Upper lobe of right lung (tissue), 1 donor: ENCODE results near the gene OR1F1. TPM values are rescaled to one million over a fixed set of nuclear protein-coding genes. Genes with fewer than 3 reads are reported as not detected.

Source experiments
- ATAC-seq: fragments of 200-7000 bp; cut with Tn5 transposase; one replicate; pipeline ENCODE4 v1.9.1; 2020; ENCODE audit warnings: mild to moderate bottlenecking, moderate library complexity
- DNase-seq: peaks from one replicate; pipeline ENCODE4 v3.0.0-alpha.2; 2020
- H3K27ac ChIP-seq: fragments of 200-600 bp; one replicate; pipeline ENCODE4 v1.8.0; 2022
- H3K27me3 ChIP-seq: fragments of 200-600 bp; one replicate; pipeline ENCODE4 v1.8.0; 2022; ENCODE audit warnings: mild to moderate bottlenecking
- H3K36me3 ChIP-seq: fragments of 200-600 bp; one replicate; pipeline ENCODE4 v1.8.0; 2022
- H3K4me1 ChIP-seq: fragments of 200-600 bp; one replicate; pipeline ENCODE4 v1.8.0; 2022
- H3K4me3 ChIP-seq: fragments of 200-600 bp; one replicate; pipeline ENCODE4 v1.8.0; 2022; ENCODE audit warnings: mild to moderate bottlenecking
- H3K9me3 ChIP-seq: fragments of 200-600 bp; one replicate; pipeline ENCODE4 v1.8.0; 2022
- intact Hi-C: fragments of 100-400 bp; cut with DNase I; formaldehyde crosslinking; loops from one replicate; pipeline ENCODE4 v1.11.0; 2022
- total RNA-seq: library from RNA; stranded (reverse); fragmentation: NEBNext Ultra II Directional; extraction: Animal tissue kit (Norgen Biotek cat#: 25700); gene quantifications from one replicate; pipeline ENCODE4 v1.2.1, GENCODE V29; 2021
- TF ChIP-seq, protein P1 (sequence below): fragments of 200-600 bp; IDR thresholded peaks from one replicate; pipeline ENCODE4 v1.8.0; 2022; ENCODE audit warnings: antibody characterized with exemption
- donor health status: DM: no; HTN: yes; CAD: no; lungs with severe emphysema.

Gene OR1F1
- total RNA-seq, 1 donor from 2014 or later: not detected

DNA sequence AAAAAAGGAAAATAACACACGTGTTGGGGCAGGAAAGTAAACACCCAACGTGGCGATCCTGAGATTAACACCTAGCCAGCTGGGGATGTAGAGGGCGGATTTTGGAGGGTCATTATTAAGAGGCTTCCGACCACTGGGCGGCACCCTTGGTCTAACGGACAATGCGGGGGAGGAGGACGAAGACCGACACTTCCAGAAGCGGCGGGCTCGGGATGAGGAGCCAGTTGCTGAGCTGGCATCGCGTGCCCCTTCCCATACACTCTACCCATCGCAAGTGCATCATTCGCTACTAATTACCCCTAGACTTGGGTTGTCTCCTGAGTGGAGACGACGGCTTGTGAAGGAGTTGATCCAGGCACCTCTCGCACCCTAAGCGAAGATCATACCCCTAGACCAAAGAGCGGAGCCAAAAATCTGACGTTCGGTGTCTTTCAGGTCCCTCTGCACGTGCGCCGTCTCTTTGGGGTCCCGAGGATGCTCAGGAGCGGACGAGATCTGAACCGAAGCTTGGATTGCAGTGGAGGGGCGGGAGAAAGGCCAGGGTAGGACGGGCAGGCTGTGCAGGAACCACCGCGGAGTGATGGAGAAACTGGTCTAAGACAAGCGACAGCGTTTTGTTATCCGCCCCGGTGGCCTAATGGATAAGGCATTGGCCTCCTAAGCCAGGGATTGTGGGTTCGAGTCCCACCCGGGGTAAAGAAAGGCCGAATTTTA is 35.6 kb upstream of the OR1F1 start:
- DNase-seq (peak; percentile 87), ATAC-seq (peak; percentile 40)
- intact Hi-C loops: no loop called here
- Histone ChIP-seq H3K27ac (no peak overlapping the region), H3K9me3 (no peaks in the 10 kb centered on the region), H3K4me1 (peaks cover 16% of the 10 kb centered on the region), H3K4me3 (peak overlapping the region; percentile 76), H3K27me3 (no peaks in the 10 kb centered on the region), H3K36me3 (no peaks in the 10 kb centered on the region)
- TF ChIP-seq, protein P1, sequence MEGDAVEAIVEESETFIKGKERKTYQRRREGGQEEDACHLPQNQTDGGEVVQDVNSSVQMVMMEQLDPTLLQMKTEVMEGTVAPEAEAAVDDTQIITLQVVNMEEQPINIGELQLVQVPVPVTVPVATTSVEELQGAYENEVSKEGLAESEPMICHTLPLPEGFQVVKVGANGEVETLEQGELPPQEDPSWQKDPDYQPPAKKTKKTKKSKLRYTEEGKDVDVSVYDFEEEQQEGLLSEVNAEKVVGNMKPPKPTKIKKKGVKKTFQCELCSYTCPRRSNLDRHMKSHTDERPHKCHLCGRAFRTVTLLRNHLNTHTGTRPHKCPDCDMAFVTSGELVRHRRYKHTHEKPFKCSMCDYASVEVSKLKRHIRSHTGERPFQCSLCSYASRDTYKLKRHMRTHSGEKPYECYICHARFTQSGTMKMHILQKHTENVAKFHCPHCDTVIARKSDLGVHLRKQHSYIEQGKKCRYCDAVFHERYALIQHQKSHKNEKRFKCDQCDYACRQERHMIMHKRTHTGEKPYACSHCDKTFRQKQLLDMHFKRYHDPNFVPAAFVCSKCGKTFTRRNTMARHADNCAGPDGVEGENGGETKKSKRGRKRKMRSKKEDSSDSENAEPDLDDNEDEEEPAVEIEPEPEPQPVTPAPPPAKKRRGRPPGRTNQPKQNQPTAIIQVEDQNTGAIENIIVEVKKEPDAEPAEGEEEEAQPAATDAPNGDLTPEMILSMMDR: peak; percentile 32

DNA sequence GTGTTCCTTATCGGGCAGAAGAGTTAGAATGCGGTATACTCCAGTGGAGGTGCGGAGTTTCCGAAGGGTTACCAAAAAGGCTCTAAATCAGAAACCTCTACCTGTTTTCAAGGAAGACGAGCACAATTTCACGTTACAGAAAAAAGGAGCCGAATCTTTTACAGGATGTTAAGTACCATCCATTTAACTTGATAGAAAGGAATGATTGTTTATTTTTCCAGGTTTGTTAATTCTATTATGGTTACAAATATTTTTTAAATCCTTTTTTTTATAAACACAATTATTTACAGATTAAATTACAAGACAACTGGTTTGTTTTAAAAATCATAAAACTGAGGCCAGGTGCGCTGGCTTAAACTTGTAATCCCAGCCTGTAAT is 35.0 kb upstream of the OR1F1 start:
- peaks cover 22% of the 10 kb centered on the region for H3K4me1 ChIP-seq
- DNase-seq: no peak
- H3K4me3 ChIP-seq: peak overlapping the region; percentile 76
- intact Hi-C loops: no loop called here
- no peak overlapping the region for H3K27ac ChIP-seq
- no peaks in the 10 kb centered on the region for H3K27me3 ChIP-seq
- H3K9me3 ChIP-seq: no peaks in the 10 kb centered on the region
- ATAC-seq: no peak
- TF ChIP-seq, protein P1: no peak
- no peaks in the 10 kb centered on the region for H3K36me3 ChIP-seq

DNA sequence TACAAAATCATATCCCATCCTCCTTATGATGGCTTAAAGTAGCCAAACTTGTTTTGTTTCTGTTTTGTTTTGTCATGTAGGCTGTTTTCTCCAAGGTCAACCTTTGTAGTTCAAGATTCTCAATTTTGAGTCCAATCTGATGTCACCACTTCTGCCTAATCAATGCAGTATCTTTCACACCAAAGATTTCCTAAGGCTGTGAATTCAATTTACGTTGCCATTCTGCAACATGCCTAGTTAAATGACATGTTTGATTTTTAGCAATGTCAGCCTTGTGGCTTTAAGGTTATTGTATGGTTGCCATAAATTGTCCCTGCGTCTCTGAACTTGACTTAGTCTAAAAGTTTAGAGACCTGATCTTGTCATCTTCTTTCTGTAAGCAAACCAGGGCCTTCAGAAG is 32.8 kb upstream of the OR1F1 start:
- Histone ChIP-seq H3K27me3 (no peaks in the 10 kb centered on the region), H3K4me3 (no peak overlapping the region), H3K36me3 (no peaks in the 10 kb centered on the region), H3K9me3 (no peaks in the 10 kb centered on the region), H3K4me1 (peaks cover 23% of the 10 kb centered on the region), H3K27ac (no peak overlapping the region)
- TF ChIP-seq, protein P1: no peak
- intact Hi-C loops: no loop called here
- DNase-seq (no peak), ATAC-seq (no peak)

DNA sequence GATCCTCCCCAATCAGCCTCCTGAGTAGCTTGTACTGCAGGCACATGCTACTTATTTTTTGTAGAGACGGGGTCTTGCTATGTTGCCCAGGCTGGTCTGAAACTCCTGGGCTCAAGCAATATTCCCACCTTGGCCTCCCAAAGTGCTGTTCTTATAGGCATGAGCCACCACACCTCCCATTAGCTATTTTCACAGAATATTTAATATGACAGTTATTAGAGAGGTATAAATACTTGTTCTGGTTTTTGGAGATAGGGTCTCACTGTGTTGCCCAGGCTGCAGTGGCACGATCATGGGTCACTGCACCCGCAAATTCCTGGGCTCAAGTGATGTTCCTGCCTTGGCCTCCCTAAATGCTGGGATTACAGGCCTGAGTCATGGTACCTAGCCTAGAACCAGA is 32.0 kb upstream of the OR1F1 start:
- ATAC-seq: no peak

DNA sequence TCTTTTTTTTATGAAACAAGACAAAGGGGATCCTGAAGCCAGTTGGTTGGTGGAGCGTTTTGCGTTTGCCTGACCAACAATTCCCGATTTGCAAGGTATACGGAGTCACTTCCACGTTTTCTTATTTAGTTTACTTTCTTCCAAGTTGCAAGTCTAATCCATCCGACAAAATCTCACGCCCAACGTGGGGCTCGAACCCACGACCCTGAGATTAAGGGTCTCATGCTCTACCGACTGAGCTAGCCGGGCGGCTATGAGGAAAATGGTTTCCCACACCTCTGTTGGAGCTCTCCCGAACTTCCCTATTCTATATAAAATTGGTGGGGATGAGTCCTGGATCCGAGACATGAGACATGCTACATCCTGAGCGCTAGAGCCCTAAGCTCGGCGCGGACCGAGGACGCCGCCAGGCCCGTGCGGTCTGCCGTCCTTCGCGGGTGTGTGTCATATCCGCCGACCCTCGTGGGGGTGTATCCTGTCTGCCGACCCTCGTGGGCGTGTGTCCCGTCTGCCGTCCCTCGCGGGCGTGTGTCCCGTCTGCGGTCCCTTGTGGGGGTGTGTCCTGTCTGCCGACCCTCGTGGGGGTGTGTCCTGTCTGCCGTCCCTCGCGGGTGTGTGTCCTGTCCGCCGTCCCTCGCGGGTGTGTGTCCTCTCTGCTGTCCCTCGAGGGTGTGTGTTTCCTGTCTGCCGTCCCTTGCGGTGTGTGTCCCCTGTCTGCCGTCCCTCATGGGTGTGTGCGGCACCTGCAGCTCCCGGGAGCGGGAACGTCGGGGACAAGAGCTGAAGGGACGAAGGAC is 30.6 kb upstream of the OR1F1 start:
- TF ChIP-seq, protein P1: no peak

More for the DNA sequence above, 32.0 kb upstream of the OR1F1 start:
- no peak overlapping the region for H3K4me3 ChIP-seq
- H3K27me3 ChIP-seq: no peaks in the 10 kb centered on the region
- no peak overlapping the region for H3K27ac ChIP-seq
- H3K36me3 ChIP-seq: no peaks in the 10 kb centered on the region
- TF ChIP-seq, protein P1: no peak
- intact Hi-C loops: no loop called here
- no peak for DNase-seq
- peaks cover 20% of the 10 kb centered on the region for H3K4me1 ChIP-seq
- no peaks in the 10 kb centered on the region for H3K9me3 ChIP-seq

More for the DNA sequence above, 30.6 kb upstream of the OR1F1 start:
- Histone ChIP-seq H3K4me3 (peak overlapping the region; percentile 71), H3K4me1 (peaks cover 12% of the 10 kb centered on the region), H3K9me3 (no peaks in the 10 kb centered on the region), H3K27me3 (no peaks in the 10 kb centered on the region), H3K36me3 (no peaks in the 10 kb centered on the region), H3K27ac (peak overlapping the region; percentile 87)
- intact Hi-C loops: no loop called here
- ATAC-seq (peak; percentile 46), DNase-seq (peak; percentile 80)
